ENCODE measurements around the gene IKZF1. TPM values are rescaled to one million over a fixed set of nuclear protein-coding genes. Genes with fewer than 3 reads are reported as not detected.

IKZF1 gene
- total and polyA plus RNA-seq, 4 donors, result 4.0 to 37.8 (median 18.5) TPM

GRCh38 chr7:50397320-50397970, 92.9 kb downstream of the IKZF1 start:
- peaks cover 0 to 5% (median 0%) of the 10 kb centered on the region in 4 donors for H3K9me3 ChIP-seq (ENCODE audit: control insufficient read depth in 4 of 4, insufficient read depth in 3 of 4, low read length in 3 of 4)
- peaks cover 0 to 37% (median 35%) of the 10 kb centered on the region in 3 donors for H3K27me3 ChIP-seq (ENCODE audit: control insufficient read depth in 3 of 3, insufficient read depth in 3 of 3, low read length in 2 of 3)
- no peak for TF ChIP-seq CTCF (IDR thresholded peaks at IDR 0.05; ENCODE audit: control extremely low read depth, extremely low read depth)
- ATAC-seq (ENCODE audit: insufficient read depth, low FRiP score), result no peak
- WGBS, 2 donors, result 81 to 90% methylated on average over 2 of the region's 2 CpGs
- H3K4me3 ChIP-seq, result no peak overlapping the region
- H3K36me3 ChIP-seq (ENCODE audit: control insufficient read depth in 4 of 4, insufficient read depth in 4 of 4, low read length in 4 of 4), result peaks cover 0 to 6% (median 0%) of the 10 kb centered on the region in 4 donors
- no peak overlapping the region for H3K27ac ChIP-seq (ENCODE audit: low read depth in 1 of 2, low read length in 1 of 2)
- H3K9ac ChIP-seq (ENCODE audit: insufficient read depth in 1 of 2, low read length in 2 of 2), result no peak overlapping the region
- no peak for DNase-seq
- peaks cover 0 to 2% (median 0%) of the 10 kb centered on the region in 5 donors for H3K4me1 ChIP-seq (ENCODE audit: control insufficient read depth in 5 of 5, insufficient read depth in 5 of 5, low read length in 5 of 5)

- DNase-seq (no peak), ATAC-seq (ENCODE audit: insufficient read depth, low FRiP score) (no peak)
- Histone ChIP-seq H3K27me3 (ENCODE audit: control insufficient read depth in 3 of 3, insufficient read depth in 3 of 3, low read length in 2 of 3) (peaks cover 0 to 40% (median 35%) of the 10 kb centered on the region in 3 donors), H3K36me3 (ENCODE audit: control insufficient read depth in 4 of 4, insufficient read depth in 4 of 4, low read length in 4 of 4) (peaks cover 0 to 6% (median 0%) of the 10 kb centered on the region in 4 donors), H3K9me3 (ENCODE audit: control insufficient read depth in 4 of 4, insufficient read depth in 3 of 4, low read length in 3 of 4) (peaks cover 0 to 5% (median 0%) of the 10 kb centered on the region in 4 donors), H3K27ac (ENCODE audit: low read depth in 1 of 2, low read length in 1 of 2) (no peak overlapping the region), H3K4me1 (ENCODE audit: control insufficient read depth in 5 of 5, insufficient read depth in 5 of 5, low read length in 5 of 5) (peaks cover 0 to 2% (median 0%) of the 10 kb centered on the region in 5 donors), H3K9ac (ENCODE audit: insufficient read depth in 1 of 2, low read length in 2 of 2) (no peak overlapping the region), H3K4me3 (no peak overlapping the region)
- no peak for TF ChIP-seq CTCF (IDR thresholded peaks at IDR 0.05; ENCODE audit: control extremely low read depth, extremely low read depth)
- WGBS, 2 donors, result 84 to 85% methylated on average over 1 of the region's 1 CpG
Observed at GRCh38 chr7:50397971-50398324, 93.4 kb downstream of the IKZF1 start.

- no peak for DNase-seq
- Histone ChIP-seq H3K27ac (ENCODE audit: low read depth in 1 of 2, low read length in 1 of 2) (no peak overlapping the region), H3K27me3 (ENCODE audit: control insufficient read depth in 3 of 3, insufficient read depth in 3 of 3, low read length in 2 of 3) (peaks cover 0 to 42% (median 35%) of the 10 kb centered on the region in 3 donors), H3K9me3 (ENCODE audit: control insufficient read depth in 4 of 4, insufficient read depth in 3 of 4, low read length in 3 of 4) (peaks cover 0 to 5% (median 0%) of the 10 kb centered on the region in 4 donors), H3K36me3 (ENCODE audit: control insufficient read depth in 4 of 4, insufficient read depth in 4 of 4, low read length in 4 of 4) (peaks cover 0 to 6% (median 0%) of the 10 kb centered on the region in 4 donors), H3K4me1 (ENCODE audit: control insufficient read depth in 5 of 5, insufficient read depth in 5 of 5, low read length in 5 of 5) (peaks cover 0 to 2% (median 0%) of the 10 kb centered on the region in 5 donors), H3K9ac (ENCODE audit: insufficient read depth in 1 of 2, low read length in 2 of 2) (no peak overlapping the region), H3K4me3 (no peak overlapping the region)
- no peak for TF ChIP-seq CTCF (IDR thresholded peaks at IDR 0.05; ENCODE audit: control extremely low read depth, extremely low read depth)
- ATAC-seq (ENCODE audit: insufficient read depth, low FRiP score), result no peak
- WGBS, 2 donors, result 89 to 93% methylated on average over 1 of the region's 1 CpG
Observed at GRCh38 chr7:50399206-50399605, 94.7 kb downstream of the IKZF1 start.

All from lung (tissue), 12 donors.